ENCODE results near the gene WNT1.

The WNT1 gene

GRCh38 chr12:48981757-48982157, 3.6 kb downstream of the WNT1 start:
- TF ChIP-seq CTCF (conservative IDR thresholded peaks at IDR 0.05; ENCODE audit: low read depth): no peak
- H3K27ac ChIP-seq: no peak overlapping the region
- POLR2A ChIA-PET (ENCODE audit: low non-redundant PET): no interaction called here
- CTCF ChIA-PET: interaction anchor here (0.6 to 0.7 kb wide), 3 partner anchors 13 to 40 kb away, joined by 3 read pairs; no protein-coding TSS in a partner anchor
- DNase-seq (ENCODE audit: low spot score): no peak

- ChIA-PET CTCF (interaction anchor here (0.5 to 2.1 kb wide), 2 partner anchors 10 to 128 kb away, joined by 3 to 5 read pairs; no protein-coding TSS in a partner anchor), POLR2A (ENCODE audit: low non-redundant PET) (no interaction called here)
- DNase-seq (ENCODE audit: low spot score): no peak
- H3K27ac ChIP-seq: no peak overlapping the region
- no peak for TF ChIP-seq CTCF (conservative IDR thresholded peaks at IDR 0.05; ENCODE audit: low read depth)
These were observed 4.4 kb downstream of the WNT1 start for GRCh38 chr12:48982397-48983080.

GRCh38 chr12:48985475-48985897, 7.4 kb downstream of the WNT1 start:
- H3K27ac ChIP-seq: no peak overlapping the region
- ChIA-PET CTCF (interaction anchor here (0.6 to 2.0 kb wide), 2 partner anchors 8 to 51 kb away, joined by 3 to 7 read pairs; partner anchors contain the start of gene WNT1), POLR2A (ENCODE audit: low non-redundant PET) (no interaction called here)
- DNase-seq (ENCODE audit: low spot score): no peak
- TF ChIP-seq CTCF (conservative IDR thresholded peaks at IDR 0.05; ENCODE audit: low read depth): no peak

- no peak for TF ChIP-seq CTCF (conservative IDR thresholded peaks at IDR 0.05; ENCODE audit: low read depth)
- no peak for DNase-seq (ENCODE audit: low spot score)
- POLR2A ChIA-PET (ENCODE audit: low non-redundant PET): no interaction called here
- H3K27ac ChIP-seq: no peak overlapping the region
- CTCF ChIA-PET: interaction anchor here (0.6 to 2.0 kb wide), 2 partner anchors 8 to 52 kb away, joined by 3 to 7 read pairs; partner anchors contain the start of gene WNT1
These were observed 7.8 kb downstream of the WNT1 start for GRCh38 chr12:48985901-48986300.

- ChIA-PET POLR2A (ENCODE audit: low non-redundant PET) (no interaction called here), CTCF (interaction anchor here (0.7 to 2.0 kb wide), 3 partner anchors 9 to 119 kb away, joined by 6 to 7 read pairs (median 6); partner anchors contain the start of gene WNT1)
- no peak overlapping the region for H3K27ac ChIP-seq
- DNase-seq (ENCODE audit: low spot score): no peak
- TF ChIP-seq CTCF (conservative IDR thresholded peaks at IDR 0.05; ENCODE audit: low read depth): no peak
These were observed 8.7 kb downstream of the WNT1 start for GRCh38 chr12:48986720-48987291.

- peak; percentile 85 for TF ChIP-seq CTCF (conservative IDR thresholded peaks at IDR 0.05; ENCODE audit: low read depth)
- ChIA-PET POLR2A (ENCODE audit: low non-redundant PET) (no interaction called here), CTCF (interaction anchor here (0.6 to 2.3 kb wide), 22 partner anchors 10 to 1070 kb away, joined by 3 to 30 read pairs (median 4); partner anchors contain the start of genes DDN, DDX23, RND1 and WNT1)
- peak; percentile 65 for DNase-seq (ENCODE audit: low spot score)
- no peak overlapping the region for H3K27ac ChIP-seq
These were observed 10.0 kb downstream of the WNT1 start for GRCh38 chr12:48988030-48988649.

Data from RWPE1 (cell line).